SK-N-SH treated with all-trans-retinoic acid at 6 μM for 48 hours (cell line): ENCODE data around the gene LIN52.

Experiments
- ATAC-seq: fragments of 200-7000 bp; cut with Tn5 transposase; 3 replicates; pipeline ENCODE4 v1.9.1; 2020; ENCODE audit warnings: mild to moderate bottlenecking, moderate library complexity
- ARNTL ChIP-seq: fragments of 450-650 bp; formaldehyde crosslinking; IDR thresholded peaks from 2 replicates; pipeline ENCODE4 v1.5.0; 2020; ENCODE audit warnings: low read depth, mild to moderate bottlenecking, moderate library complexity, borderline replicate concordance
- BACH2 ChIP-seq: fragments of 250-450 bp; sonication (Bioruptor Pico); IDR thresholded peaks from 2 replicates; pipeline ENCODE4 v1.9.0; 2021; ENCODE audit warnings: mild to moderate bottlenecking, borderline replicate concordance
- CREB5 ChIP-seq: fragments of 250-450 bp; sonication (Bioruptor Pico); IDR thresholded peaks from 2 replicates; pipeline ENCODE4 v1.5.1; 2020; ENCODE audit warnings: low read depth, mild to moderate bottlenecking, moderate library complexity
- CSDC2 ChIP-seq: fragments of 250-450 bp; sonication (Bioruptor Pico); IDR thresholded peaks from 2 replicates; pipeline ENCODE4 v1.5.0; 2020; ENCODE audit warnings: mild to moderate bottlenecking, moderate library complexity
- CSRNP3 ChIP-seq: fragments of 250-450 bp; sonication (Bioruptor Pico); IDR thresholded peaks from 2 replicates; pipeline ENCODE4 v1.5.1; 2021; ENCODE audit warnings: mild to moderate bottlenecking, moderate library complexity
- ESRRG ChIP-seq: fragments of 250-450 bp; sonication (Bioruptor Pico); IDR thresholded peaks from 2 replicates; pipeline ENCODE4 v1.6.1; 2021; ENCODE audit warnings: mild to moderate bottlenecking
- GLIS3 ChIP-seq: fragments of 250-450 bp; sonication (Bioruptor Pico); IDR thresholded peaks from 2 replicates; pipeline ENCODE4 v1.5.0; 2020; ENCODE audit warnings: mild to moderate bottlenecking, moderate library complexity
- ISL1 ChIP-seq: fragments of 250-450 bp; sonication (Bioruptor Pico); IDR thresholded peaks from 2 replicates; pipeline ENCODE4 v2.1.2; 2022; ENCODE audit warnings: mild to moderate bottlenecking, moderate library complexity
- OSR1 ChIP-seq: fragments of 250-450 bp; sonication (Bioruptor Pico); IDR thresholded peaks from 2 replicates; pipeline ENCODE4 v1.8.0; 2022; ENCODE audit warnings: moderate library complexity, mild to moderate bottlenecking, inconsistent platforms
- PATZ1 ChIP-seq: fragments of 250-450 bp; sonication (Bioruptor Pico); IDR thresholded peaks from 2 replicates; pipeline ENCODE4 v1.8.0; 2020; ENCODE audit warnings: mild to moderate bottlenecking, moderate library complexity, borderline replicate concordance
- PPARA ChIP-seq: fragments of 250-450 bp; sonication (Bioruptor Pico); IDR thresholded peaks from 2 replicates; pipeline ENCODE4 v1.5.0; 2020; ENCODE audit warnings: mild to moderate bottlenecking, borderline replicate concordance
- RARB ChIP-seq: fragments of 250-450 bp; sonication (Bioruptor Pico); IDR thresholded peaks from 2 replicates; pipeline ENCODE4 v1.8.0; 2021; ENCODE audit warnings: mild to moderate bottlenecking, moderate library complexity
- SNAI2 ChIP-seq: fragments of 250-450 bp; sonication (Bioruptor Pico); IDR thresholded peaks from 2 replicates; pipeline ENCODE4 v1.5.0; 2020; ENCODE audit warnings: mild to moderate bottlenecking, moderate library complexity
- TCF4 ChIP-seq: fragments of 250-450 bp; sonication (Bioruptor Pico); IDR thresholded peaks from 2 replicates; pipeline ENCODE4 v1.8.0; 2021; ENCODE audit warnings: mild to moderate bottlenecking, moderate library complexity, borderline replicate concordance
- TOX ChIP-seq: fragments of 250-450 bp; sonication (Bioruptor Pico); IDR thresholded peaks from 2 replicates; pipeline ENCODE4 v1.8.0; 2021; ENCODE audit warnings: mild to moderate bottlenecking, moderate library complexity, borderline replicate concordance
- TSHZ2 ChIP-seq: fragments of 250-450 bp; sonication (Bioruptor Pico); IDR thresholded peaks from 2 replicates; pipeline ENCODE4 v1.5.0; 2020; ENCODE audit warnings: mild to moderate bottlenecking, moderate library complexity
- ZC3H10 ChIP-seq: fragments of 250-450 bp; sonication (Bioruptor Pico); IDR thresholded peaks from 2 replicates; pipeline ENCODE4 v1.5.1; 2021; ENCODE audit warnings: mild to moderate bottlenecking, moderate library complexity
- ZFP30 ChIP-seq: fragments of 450-650 bp; formaldehyde crosslinking; IDR thresholded peaks from 2 replicates; pipeline ENCODE4 v1.5.0; 2022; ENCODE audit warnings: mild to moderate bottlenecking, moderate library complexity
- ZNF70 ChIP-seq: fragments of 450-650 bp; formaldehyde crosslinking; IDR thresholded peaks from 2 replicates; pipeline ENCODE4 v1.5.0; 2020; ENCODE audit warnings: mild to moderate bottlenecking, moderate library complexity

LIN52 gene

GRCh38 chr14:74216671-74217070 is 131.9 kb downstream of the LIN52 start:
- ATAC-seq = no peak
- no peak for TF ChIP-seq RARB (CRISPR knock-in tag)
- no peak for TF ChIP-seq ZFP30 (CRISPR knock-in tag)
- TF ChIP-seq ZNF70 (CRISPR knock-in tag) = no peak
- no peak for TF ChIP-seq ESRRG (CRISPR knock-in tag)
- TF ChIP-seq ISL1 = no peak
- TF ChIP-seq TSHZ2 = no peak
- no peak for TF ChIP-seq PPARA (CRISPR knock-in tag)
- TF ChIP-seq ARNTL = no peak
- no peak for TF ChIP-seq OSR1 (CRISPR knock-in tag)
- TF ChIP-seq PATZ1 (CRISPR knock-in tag) = no peak
- no peak for TF ChIP-seq BACH2 (CRISPR knock-in tag)
- TF ChIP-seq CSDC2 (CRISPR knock-in tag) = no peak

GRCh38 chr14:74217672-74218448 is 133.1 kb downstream of the LIN52 start:
- ATAC-seq = peak; percentile 98
- TF ChIP-seq CSDC2 (CRISPR knock-in tag) = no peak
- no peak for TF ChIP-seq ZFP30 (CRISPR knock-in tag)
- no peak for TF ChIP-seq GLIS3 (CRISPR knock-in tag)

GRCh38 chr14:74218462-74218861 is 133.7 kb downstream of the LIN52 start:
- ATAC-seq = no peak
- no peak for TF ChIP-seq PATZ1 (CRISPR knock-in tag)
- no peak for TF ChIP-seq ZC3H10 (CRISPR knock-in tag)
- TF ChIP-seq ISL1 = no peak

GRCh38 chr14:74219277-74220205 is 134.8 kb downstream of the LIN52 start:
- ATAC-seq = no peak
- no peak for TF ChIP-seq TCF4
- TF ChIP-seq TSHZ2 = no peak
- no peak for TF ChIP-seq ZFP30 (CRISPR knock-in tag)
- no peak for TF ChIP-seq TOX (CRISPR knock-in tag)
- no peak for TF ChIP-seq PPARA (CRISPR knock-in tag)
- no peak for TF ChIP-seq CREB5 (CRISPR knock-in tag)
- TF ChIP-seq ZNF70 (CRISPR knock-in tag) = no peak
- TF ChIP-seq GLIS3 (CRISPR knock-in tag) = no peak
- TF ChIP-seq OSR1 (CRISPR knock-in tag) = no peak
- no peak for TF ChIP-seq CSRNP3
- no peak for TF ChIP-seq SNAI2
- no peak for TF ChIP-seq ARNTL
